Measurements from ENCODE around the gene IFNA8.

Gene IFNA8

GRCh38 chr9:21455320-21455719 is 46.4 kb downstream of the IFNA8 start:
- H2AFZ ChIP-seq (ENCODE audit: low read length): no peak overlapping the region
- no peak overlapping the region for H3K4me2 ChIP-seq (ENCODE audit: low read depth, low read length, poor library complexity, severe bottlenecking)
- no peak overlapping the region for H3K9ac ChIP-seq (ENCODE audit: low read depth, low read length, poor library complexity, severe bottlenecking)
- H3K9me3 ChIP-seq (ENCODE audit: insufficient read depth, low read depth, low read length): no peaks in the 10 kb centered on the region
- no peaks in the 10 kb centered on the region for H4K20me1 ChIP-seq (ENCODE audit: insufficient read depth, low read length, poor library complexity, severe bottlenecking)
- H3K4me1 ChIP-seq (ENCODE audit: insufficient read depth, low read length, poor library complexity, severe bottlenecking): no peaks in the 10 kb centered on the region
- H3K79me2 ChIP-seq (ENCODE audit: insufficient read depth, low read length): no peaks in the 10 kb centered on the region
- no peaks in the 10 kb centered on the region for H3F3A ChIP-seq (ENCODE audit: low read depth)
- H3K4me3 ChIP-seq (ENCODE audit: low read length, poor library complexity, severe bottlenecking): no peak overlapping the region
- no peaks in the 10 kb centered on the region for H3K27me3 ChIP-seq (ENCODE audit: insufficient read depth, low read length, poor library complexity, severe bottlenecking)
- no peaks in the 10 kb centered on the region for H3K36me3 ChIP-seq (ENCODE audit: insufficient read depth, low read length)
- TF ChIP-seq EZH2phosphoT487 (IDR thresholded peaks at IDR 0.05; ENCODE audit: borderline replicate concordance) (no peak), CTCF (conservative IDR thresholded peaks at IDR 0.05; ENCODE audit: low read length) (peak; percentile 66)
- no peaks in the 10 kb centered on the region for H3K9me2 ChIP-seq (replicated peaks; ENCODE audit: low read depth, low read length)

Measured in Loucy (cell line).